Adipocyte (in vitro differentiated cells): ENCODE results near the gene AMBRA1.

Experiments
- DNase-seq: peaks from one replicate; pipeline ENCODE4 v3.0.0-alpha.2; 2015; ENCODE audit warnings: low read depth
- H3K27me3 ChIP-seq: replicated peaks from 2 replicates; pipeline ENCODE4 v1.7.0; 2013; ENCODE audit warnings: mild to moderate bottlenecking, low read length, moderate library complexity; ENCODE audit not compliant: control insufficient read depth, insufficient read depth
- H3K36me3 ChIP-seq: 2 replicates; pipeline ENCODE4 v1.7.0; 2013; ENCODE audit warnings: low read length, mild to moderate bottlenecking, moderate library complexity; ENCODE audit not compliant: control insufficient read depth, insufficient read depth, severe bottlenecking
- H3K4me1 ChIP-seq: 2 replicates; pipeline ENCODE4 v1.7.0; 2013; ENCODE audit warnings: mild to moderate bottlenecking, low read length, moderate library complexity; ENCODE audit not compliant: control insufficient read depth, insufficient read depth
- H3K4me3 ChIP-seq: 2 replicates; pipeline ENCODE4 v1.7.0; 2013; ENCODE audit warnings: mild to moderate bottlenecking, low read length, moderate library complexity
- H3K9ac ChIP-seq: 2 replicates; pipeline ENCODE4 v1.7.0; 2013; ENCODE audit warnings: mild to moderate bottlenecking, low read length, moderate library complexity
- H3K9me3 ChIP-seq: 2 replicates; pipeline ENCODE4 v1.7.0; 2013; ENCODE audit warnings: mild to moderate bottlenecking, low read length, moderate library complexity; ENCODE audit not compliant: control insufficient read depth

Gene AMBRA1

GRCh38 chr11:46529095-46529905, 64.5 kb downstream of the AMBRA1 start:
- Histone ChIP-seq H3K9me3 (peaks cover 4% of the 10 kb centered on the region), H3K9ac (no peak overlapping the region), H3K36me3 (peaks cover 8% of the 10 kb centered on the region), H3K4me3 (no peak overlapping the region), H3K27me3 (no peaks in the 10 kb centered on the region), H3K4me1 (peaks cover 17% of the 10 kb centered on the region)
- peak; percentile 80 for DNase-seq

- Histone ChIP-seq H3K9ac (no peak overlapping the region), H3K4me3 (no peak overlapping the region), H3K9me3 (peaks cover 4% of the 10 kb centered on the region), H3K36me3 (peaks cover 9% of the 10 kb centered on the region), H3K4me1 (peaks cover 17% of the 10 kb centered on the region), H3K27me3 (no peaks in the 10 kb centered on the region)
- DNase-seq, result no peak
These were observed 65.3 kb downstream of the AMBRA1 start for GRCh38 chr11:46528445-46529094.

- peaks cover 26% of the 10 kb centered on the region for H3K4me1 ChIP-seq
- H3K9me3 ChIP-seq, result peaks cover 4% of the 10 kb centered on the region
- no peak for DNase-seq
- peaks cover 9% of the 10 kb centered on the region for H3K36me3 ChIP-seq
- H3K4me3 ChIP-seq, result no peak overlapping the region
- H3K27me3 ChIP-seq, result no peaks in the 10 kb centered on the region
- H3K9ac ChIP-seq, result no peak overlapping the region
These were observed 66.2 kb downstream of the AMBRA1 start for GRCh38 chr11:46527591-46528130.

- H3K4me1 ChIP-seq, result peaks cover 36% of the 10 kb centered on the region
- peaks cover 4% of the 10 kb centered on the region for H3K9me3 ChIP-seq
- H3K9ac ChIP-seq, result no peak overlapping the region
- peaks cover 9% of the 10 kb centered on the region for H3K36me3 ChIP-seq
- H3K4me3 ChIP-seq, result no peak overlapping the region
- H3K27me3 ChIP-seq, result no peaks in the 10 kb centered on the region
- no peak for DNase-seq
These were observed 67.3 kb downstream of the AMBRA1 start for GRCh38 chr11:46526216-46527215.

GRCh38 chr11:46524201-46524770, 69.5 kb downstream of the AMBRA1 start:
- Histone ChIP-seq H3K4me3 (no peak overlapping the region), H3K27me3 (no peaks in the 10 kb centered on the region), H3K9me3 (peaks cover 4% of the 10 kb centered on the region), H3K4me1 (peaks cover 34% of the 10 kb centered on the region), H3K36me3 (peaks cover 9% of the 10 kb centered on the region), H3K9ac (no peak overlapping the region)
- DNase-seq, result no peak

GRCh38 chr11:46523290-46523689, 70.5 kb downstream of the AMBRA1 start:
- H3K4me3 ChIP-seq, result peak overlapping the region; percentile 1

DNA sequence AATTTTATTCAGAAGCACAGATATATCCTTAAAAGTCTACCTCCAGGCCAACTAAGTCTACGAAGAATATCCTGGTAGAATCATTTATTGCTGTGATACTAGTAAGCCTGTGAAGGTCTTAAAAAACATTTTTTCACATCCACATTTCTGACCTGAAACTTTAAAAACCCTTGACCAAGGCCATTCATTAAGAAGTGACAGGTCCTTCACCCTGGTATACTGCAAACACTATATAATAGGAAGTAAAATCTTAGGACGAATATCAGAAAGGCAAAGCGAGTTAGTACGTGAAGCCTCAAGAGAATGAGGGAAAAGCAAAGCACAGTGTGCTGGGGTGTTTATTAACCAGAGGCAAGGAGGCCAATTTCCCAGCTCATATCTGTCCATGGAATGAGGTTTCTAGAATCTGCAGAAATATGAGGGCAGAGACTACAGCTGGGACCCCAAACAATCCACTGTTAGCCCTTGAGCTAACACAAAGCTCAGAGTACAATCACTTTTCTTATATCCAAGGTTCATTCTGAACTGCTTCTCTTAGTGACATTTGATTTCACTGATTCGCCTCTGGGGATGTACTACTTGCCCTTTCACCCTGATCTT, 71.0 kb downstream of the AMBRA1 start:
- H3K4me3 ChIP-seq, result peak overlapping the region; percentile 1
- no peak overlapping the region for H3K9ac ChIP-seq
- peaks cover 4% of the 10 kb centered on the region for H3K9me3 ChIP-seq
- H3K36me3 ChIP-seq, result peaks cover 9% of the 10 kb centered on the region
- no peaks in the 10 kb centered on the region for H3K27me3 ChIP-seq
- no peak for DNase-seq
- H3K4me1 ChIP-seq, result peaks cover 27% of the 10 kb centered on the region

More at GRCh38 chr11:46523290-46523689, 70.5 kb downstream of the AMBRA1 start:
- peaks cover 4% of the 10 kb centered on the region for H3K9me3 ChIP-seq
- no peaks in the 10 kb centered on the region for H3K27me3 ChIP-seq
- DNase-seq, result no peak
- peaks cover 9% of the 10 kb centered on the region for H3K36me3 ChIP-seq
- no peak overlapping the region for H3K9ac ChIP-seq
- H3K4me1 ChIP-seq, result peaks cover 27% of the 10 kb centered on the region

DNA sequence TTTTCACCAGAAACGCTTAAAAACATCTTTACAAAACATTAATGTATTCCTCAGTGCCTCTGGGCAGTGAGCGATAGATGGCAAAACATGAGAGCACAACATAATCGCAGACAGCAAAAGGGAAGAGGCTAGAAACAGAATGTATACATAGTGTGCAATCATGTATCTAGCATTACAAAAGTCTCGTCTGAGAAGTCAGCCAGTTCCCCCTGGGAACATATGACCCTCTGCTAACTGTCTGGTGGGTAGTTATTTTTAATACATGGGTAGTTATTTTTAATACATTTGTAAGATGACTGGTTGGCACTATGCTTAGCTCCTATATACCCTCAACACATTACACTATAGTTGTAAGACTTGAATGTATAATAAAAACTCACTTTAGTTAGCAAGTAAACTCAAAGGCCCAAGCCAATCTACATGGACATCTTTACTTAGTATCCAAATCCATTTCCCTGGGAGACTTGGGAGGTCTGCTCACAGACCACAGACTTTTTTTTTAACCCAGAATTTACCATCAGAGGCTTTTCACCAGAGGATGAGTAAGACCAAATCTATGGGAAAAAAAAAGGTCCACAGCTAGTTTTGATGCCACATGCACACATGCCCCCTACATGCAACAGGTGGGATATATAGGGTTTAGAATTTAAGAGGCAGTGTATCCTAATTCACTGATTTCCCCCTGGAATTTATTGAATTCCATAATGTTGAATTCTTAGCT, 71.7 kb downstream of the AMBRA1 start:
- H3K9ac ChIP-seq, result no peak overlapping the region
- H3K36me3 ChIP-seq, result peaks cover 6% of the 10 kb centered on the region
- peaks cover 4% of the 10 kb centered on the region for H3K9me3 ChIP-seq
- H3K4me3 ChIP-seq, result no peak overlapping the region
- no peak for DNase-seq
- peaks cover 27% of the 10 kb centered on the region for H3K4me1 ChIP-seq
- no peaks in the 10 kb centered on the region for H3K27me3 ChIP-seq

GRCh38 chr11:46520971-46521745, 72.7 kb downstream of the AMBRA1 start:
- peaks cover 6% of the 10 kb centered on the region for H3K36me3 ChIP-seq
- no peaks in the 10 kb centered on the region for H3K27me3 ChIP-seq
- H3K9ac ChIP-seq, result no peak overlapping the region
- DNase-seq, result peak; percentile 57
- H3K9me3 ChIP-seq, result no peaks in the 10 kb centered on the region
- H3K4me1 ChIP-seq, result peaks cover 27% of the 10 kb centered on the region
- no peak overlapping the region for H3K4me3 ChIP-seq
